OCI-LY3 (cell line): ENCODE data around the gene AGPAT3.

Experiments used
- CTCF ChIP-seq: fragments of 200-600, 300-600 bp; sonication (generic); IDR thresholded peaks from 2 replicates; pipeline ENCODE4 v1.5.1; 2014; ENCODE audit warnings: antibody characterized with exemption, low read length, low read depth
- EZH2phosphoT487 ChIP-seq: fragments of 200-600 bp; shearing (Covaris generic); IDR thresholded peaks from 2 replicates; pipeline ENCODE4 v1.6.1; 2018; ENCODE audit warnings: antibody characterized with exemption, mixed run types, low read depth

DNA sequence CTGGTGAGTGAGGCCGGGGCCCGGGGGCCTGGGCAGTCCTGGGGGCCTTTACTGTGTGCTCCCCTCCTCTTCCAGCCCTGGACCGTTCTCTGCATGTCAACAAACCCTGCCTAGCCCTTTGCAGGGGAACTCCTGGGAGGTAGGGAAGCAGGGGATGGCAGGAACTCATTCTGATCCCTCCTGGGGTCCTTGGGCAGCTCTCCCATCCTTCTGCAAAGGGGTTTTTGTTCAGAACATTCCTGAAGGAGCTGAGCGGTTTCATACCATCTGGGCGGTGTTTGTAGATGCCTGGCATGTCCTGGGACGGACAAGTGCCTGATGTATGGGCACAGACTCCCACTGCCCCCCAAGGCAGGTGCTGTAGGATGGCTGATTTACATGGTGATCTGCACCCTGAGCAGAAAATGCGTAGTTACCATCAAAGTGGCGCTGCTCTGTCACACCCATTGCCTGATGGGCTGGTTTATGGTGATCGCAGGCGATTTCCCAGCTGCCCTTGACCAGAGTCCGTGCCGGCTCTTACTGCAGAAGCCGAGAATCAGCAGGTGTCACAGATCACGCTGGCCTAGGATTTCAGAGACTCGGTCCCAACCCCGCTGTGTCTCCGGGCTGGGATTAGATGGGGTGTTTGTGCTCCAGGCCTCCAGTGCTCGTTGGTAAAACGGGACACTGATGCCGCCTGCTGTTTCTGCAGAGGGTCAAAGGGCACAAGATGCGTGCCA, 75.5 kb downstream of the AGPAT3 start:
- TF ChIP-seq CTCF (no peak), EZH2phosphoT487 (no peak)
